ENCODE data around the gene PDE7B.

PDE7B gene

DNA sequence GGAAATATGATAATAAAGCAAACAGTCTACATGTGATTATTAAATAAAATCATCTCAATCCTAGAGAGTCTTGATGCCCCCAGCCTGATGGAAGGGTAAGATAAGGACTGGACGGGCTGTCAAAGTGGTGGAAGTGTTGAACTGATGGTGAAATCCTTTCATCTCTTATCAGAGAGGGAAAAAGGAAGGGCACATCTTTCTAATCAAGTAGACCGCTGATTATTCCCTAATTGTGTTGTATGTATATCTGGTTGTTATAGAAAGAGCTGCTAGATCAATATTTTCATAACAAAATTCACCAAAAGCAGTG lies 184.5 kb downstream of the PDE7B start:
- no peak for DNase-seq

DNA sequence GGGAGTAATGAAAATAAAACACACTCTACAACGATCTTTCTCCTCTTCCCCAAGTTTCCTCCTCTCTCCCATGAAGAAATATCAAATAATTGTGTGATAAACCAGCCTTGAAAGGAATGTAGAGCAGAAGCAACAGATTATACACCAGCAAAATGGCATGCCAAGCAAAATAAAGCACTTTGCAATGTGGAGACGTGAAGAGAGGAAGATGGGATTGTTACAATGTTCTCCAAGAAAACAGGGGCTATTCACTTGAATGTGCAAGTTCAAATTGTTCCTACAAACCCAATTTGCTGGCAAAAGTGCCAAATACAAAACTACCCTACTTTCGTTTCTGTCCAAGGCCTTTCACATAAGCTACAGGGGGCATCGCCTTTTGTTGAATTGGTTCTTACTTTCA lies 185.1 kb downstream of the PDE7B start:
- DNase-seq = no peak

DNA sequence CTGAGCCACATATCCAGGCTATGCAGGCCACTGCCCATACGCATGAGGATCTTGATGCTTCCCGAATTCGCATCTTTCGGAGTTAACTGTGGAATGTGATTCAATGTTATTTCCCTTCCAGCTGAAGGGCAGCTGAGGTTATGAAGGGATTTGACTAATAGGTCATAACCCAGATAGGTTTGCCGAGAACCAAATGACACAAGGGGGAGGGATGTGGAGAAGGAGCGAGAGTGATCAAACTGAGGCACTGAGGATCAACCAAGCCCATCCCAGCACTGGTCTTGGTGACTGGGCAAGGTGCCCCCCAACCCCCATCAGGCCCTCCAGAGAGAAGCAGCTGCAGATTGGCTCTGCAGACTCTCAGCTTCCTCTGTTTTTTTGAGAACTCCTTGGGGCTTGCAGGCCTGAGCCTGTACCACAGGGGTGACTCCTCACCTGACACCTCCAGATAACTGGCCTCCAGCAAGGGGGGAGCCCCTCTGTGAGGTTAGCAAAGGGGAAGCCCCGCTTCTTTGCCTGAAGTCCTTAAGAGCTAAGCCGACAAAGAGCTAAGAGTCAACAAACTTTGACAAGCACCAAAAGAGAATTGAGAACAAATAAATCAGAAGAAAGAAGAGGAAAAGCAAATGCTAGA lies 185.9 kb downstream of the PDE7B start:
- DNase-seq = no peak

GRCh38 chr6:136037876-136038460 lies 186.5 kb downstream of the PDE7B start:
- DNase-seq = no peak

DNA sequence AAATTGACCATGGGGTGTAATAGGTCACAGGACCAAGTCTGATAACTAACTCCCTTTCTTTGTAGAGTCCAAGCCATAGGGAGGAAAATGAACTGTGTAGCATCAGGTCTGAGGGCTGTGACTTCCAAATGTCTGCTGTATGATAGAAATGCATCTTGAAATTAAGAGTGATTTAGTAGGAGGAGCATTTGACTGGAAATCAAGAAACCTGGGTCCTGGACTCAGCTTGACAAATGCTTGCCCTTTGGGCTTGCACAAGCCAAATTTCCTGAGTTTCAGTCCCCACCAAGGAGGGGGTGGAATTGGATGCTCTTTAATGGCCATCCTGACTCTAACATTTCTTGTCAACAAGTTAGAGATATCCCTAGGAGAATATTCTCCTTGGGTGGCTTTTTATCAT lies 187.0 kb downstream of the PDE7B start:
- DNase-seq = no peak

- no peak for DNase-seq
Measured at GRCh38 chr6:136039185-136039584, 187.7 kb downstream of the PDE7B start.

GRCh38 chr6:136050475-136050874 lies 199.0 kb downstream of the PDE7B start:
- DNase-seq = no peak

GRCh38 chr6:136051140-136051775 lies 199.8 kb downstream of the PDE7B start:
- DNase-seq = peak in 1 of 2 experiments; percentile 41

DNA sequence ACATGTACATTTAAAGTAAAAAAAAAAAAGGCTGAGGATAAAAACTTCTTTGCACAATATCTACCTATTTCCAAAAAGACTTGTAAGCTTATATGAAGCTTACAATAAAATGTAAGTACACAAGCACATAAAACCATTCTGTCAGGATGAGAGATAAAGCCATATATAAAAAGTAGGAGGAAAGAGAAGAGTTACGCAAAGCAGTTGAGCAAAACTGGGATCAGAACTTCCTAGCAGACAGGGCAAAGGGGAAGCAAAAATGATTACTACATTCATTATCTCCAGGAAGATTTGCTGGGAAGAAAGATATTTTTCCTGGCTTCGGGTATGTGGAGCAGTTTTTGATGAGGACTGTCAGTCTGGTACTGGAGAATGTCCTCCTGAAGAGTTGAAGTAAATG lies 200.5 kb downstream of the PDE7B start:
- no peak for DNase-seq

DNA sequence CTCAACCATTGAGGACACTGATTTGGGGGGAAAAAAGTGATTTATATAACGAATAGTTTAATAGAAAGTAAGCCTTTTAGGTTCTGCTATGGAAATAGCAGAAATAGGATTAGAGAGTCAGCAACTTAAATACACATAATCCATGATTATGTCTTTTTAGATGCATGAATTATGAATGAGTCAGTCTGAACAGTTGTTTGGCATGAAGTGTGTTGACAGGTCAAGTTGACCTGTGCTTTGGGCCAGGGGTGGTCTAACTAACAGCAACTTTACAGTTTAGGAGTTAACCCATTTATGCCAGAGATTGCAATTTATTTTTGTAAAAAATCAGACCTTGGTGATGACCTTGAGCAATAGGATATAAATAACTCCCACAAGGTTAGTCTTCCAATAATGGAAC lies 207.4 kb downstream of the PDE7B start:
- DNase-seq = no peak

GRCh38 chr6:136059308-136059707 lies 207.8 kb downstream of the PDE7B start:
- DNase-seq = no peak

DNA sequence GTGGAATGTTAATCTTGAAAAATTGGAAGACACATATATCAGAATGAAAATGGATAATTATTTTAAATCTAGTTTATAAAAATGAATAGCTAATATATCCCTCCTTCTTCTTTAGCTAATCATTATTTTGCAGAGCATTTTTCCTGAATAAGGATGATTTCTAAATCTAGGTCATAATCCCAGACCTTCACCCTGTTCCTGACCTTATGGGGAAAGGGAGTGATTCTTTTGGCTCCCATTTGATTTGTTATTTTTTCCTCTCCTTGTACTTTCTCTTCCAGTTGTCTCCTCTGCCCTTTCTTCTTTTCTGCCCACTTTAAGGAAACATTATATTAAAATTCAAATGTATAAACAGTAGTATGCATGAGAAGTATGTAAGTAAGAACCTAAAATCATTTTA lies 208.6 kb downstream of the PDE7B start:
- no peak for DNase-seq

- no peak for DNase-seq
Measured at GRCh38 chr6:136060759-136061158, 209.3 kb downstream of the PDE7B start.

DNA sequence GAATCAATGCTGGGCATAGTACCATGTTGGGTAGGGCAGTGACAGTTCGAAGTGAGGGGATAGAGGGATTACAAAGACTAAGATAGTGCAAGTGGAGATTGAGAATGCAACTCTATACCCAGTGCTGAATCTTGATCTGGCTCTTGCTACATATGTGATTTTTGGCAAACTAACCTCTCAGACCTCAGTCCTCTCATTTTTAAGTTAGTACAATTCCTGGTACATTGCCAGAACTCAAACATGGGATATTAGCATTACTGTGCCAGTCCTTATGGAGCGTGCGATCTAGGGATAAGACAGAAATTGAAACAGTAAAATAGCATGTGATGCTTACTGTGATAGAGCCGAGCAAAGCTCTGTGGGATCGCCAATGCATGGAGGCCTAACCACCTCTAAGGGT lies 210.2 kb downstream of the PDE7B start:
- no peak for DNase-seq

- no peak for DNase-seq
Measured at GRCh38 chr6:136063096-136063495, 211.6 kb downstream of the PDE7B start.

DNA sequence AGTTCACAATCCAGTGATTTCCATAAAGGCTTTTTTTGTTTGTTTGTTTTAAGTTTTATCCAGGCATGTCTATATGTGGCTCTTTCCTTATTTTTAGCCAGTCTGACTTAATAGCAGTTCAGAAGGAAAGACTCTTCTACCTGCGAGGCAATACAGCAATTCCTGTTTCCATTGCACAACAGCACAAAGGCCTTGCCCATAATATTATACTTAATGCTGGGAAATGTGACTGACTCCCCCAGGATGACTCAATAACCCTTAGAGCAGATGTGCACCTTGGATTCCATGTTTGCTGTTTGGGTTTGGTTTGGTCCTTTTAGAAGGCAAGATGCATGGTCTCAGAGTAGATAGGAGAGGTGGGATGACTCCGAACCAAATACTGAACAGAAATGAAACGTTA lies 214.5 kb downstream of the PDE7B start:
- DNase-seq = no peak

GRCh38 chr6:136067731-136068341 lies 216.3 kb downstream of the PDE7B start:
- DNase-seq = peak; percentile 17 to 86

GRCh38 chr6:136069119-136069518 lies 217.6 kb downstream of the PDE7B start:
- DNase-seq = peak; percentile 12 to 37

- no peak for DNase-seq
Measured at GRCh38 chr6:136070815-136071214, 219.3 kb downstream of the PDE7B start.

DNA sequence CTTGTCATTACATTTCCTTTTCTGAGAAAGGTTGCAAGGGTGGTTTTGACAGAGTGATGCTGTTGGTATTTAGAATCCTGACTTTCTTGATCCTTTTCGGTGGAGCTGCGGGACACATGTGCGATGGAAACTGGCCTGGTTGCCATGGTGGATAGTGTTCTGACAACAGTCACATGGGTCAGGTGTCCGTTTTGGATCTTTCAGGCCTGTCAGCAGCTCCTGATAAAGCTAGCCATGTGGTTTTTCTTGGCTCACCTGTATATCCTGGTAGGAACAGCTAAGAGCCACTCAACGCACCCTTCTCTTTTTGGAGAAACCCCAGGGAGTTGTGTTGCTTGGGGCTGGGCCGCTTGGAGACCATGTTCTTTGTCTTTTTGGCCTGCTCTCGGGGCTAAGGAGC lies 221.2 kb downstream of the PDE7B start:
- no peak for DNase-seq

- DNase-seq = no peak
Measured at GRCh38 chr6:136073216-136073615, 221.7 kb downstream of the PDE7B start.

DNA sequence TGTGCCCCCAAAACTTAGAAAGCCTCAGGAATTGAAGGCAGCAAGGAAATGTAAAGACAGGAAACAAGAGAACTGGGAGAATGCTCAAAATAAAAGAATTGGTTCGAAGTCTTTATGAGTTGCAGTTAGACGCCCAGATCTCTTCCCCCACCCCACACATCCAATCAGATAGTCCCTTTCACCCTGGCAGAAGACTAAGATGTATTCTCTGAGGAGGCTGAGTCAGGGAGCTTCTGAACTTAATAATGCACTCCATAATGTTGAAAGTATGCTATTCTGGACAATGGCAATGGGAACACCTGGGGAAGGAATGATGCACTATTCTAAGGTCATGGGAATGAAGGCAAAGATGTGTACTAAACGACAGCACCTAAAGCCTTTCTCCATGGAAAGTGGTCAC lies 225.0 kb downstream of the PDE7B start:
- no peak for DNase-seq

DNA sequence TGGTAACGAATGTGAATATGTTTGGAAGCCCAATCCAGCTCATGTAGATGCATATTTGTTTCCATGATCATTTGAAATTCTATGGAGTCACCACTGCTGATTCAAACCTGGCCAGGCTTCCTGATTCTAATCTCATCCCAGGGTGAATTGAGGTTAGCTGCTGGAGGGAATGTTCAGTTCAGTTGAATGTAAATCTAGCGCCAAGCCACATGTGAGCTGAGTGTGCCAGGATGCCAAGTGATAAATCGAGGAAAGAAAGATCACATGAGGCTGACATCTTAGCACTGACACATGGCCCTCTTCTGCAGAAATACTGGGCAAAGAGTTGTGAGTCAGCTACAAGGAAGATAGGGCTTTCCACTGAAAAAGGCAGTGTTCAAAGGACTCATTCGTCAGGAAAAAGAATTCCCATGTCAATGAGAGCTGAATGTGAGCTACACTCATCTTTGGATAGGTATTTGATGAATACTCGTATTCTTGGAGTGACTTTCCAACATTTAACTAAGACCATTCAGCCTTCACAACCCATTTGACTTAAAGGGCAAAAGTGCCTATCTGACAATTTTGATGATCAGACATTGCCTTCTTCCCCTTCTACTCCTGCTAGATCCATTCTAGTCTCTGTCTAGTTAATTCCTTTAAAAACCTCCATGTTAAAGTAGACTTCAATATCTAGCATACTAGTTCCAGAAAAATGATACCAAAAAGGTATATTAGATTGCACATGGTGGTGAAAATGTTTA lies 226.5 kb downstream of the PDE7B start:
- DNase-seq = no peak

All from SW 1271 (cell line).